Measurements from ENCODE around the gene EVI2A.
"Not testable (repeated sequence)": the region's sequence is repeated elsewhere in the genome, so short reads cannot be mapped to it uniquely, and the experiment has no call there.

The EVI2A gene

DNA sequence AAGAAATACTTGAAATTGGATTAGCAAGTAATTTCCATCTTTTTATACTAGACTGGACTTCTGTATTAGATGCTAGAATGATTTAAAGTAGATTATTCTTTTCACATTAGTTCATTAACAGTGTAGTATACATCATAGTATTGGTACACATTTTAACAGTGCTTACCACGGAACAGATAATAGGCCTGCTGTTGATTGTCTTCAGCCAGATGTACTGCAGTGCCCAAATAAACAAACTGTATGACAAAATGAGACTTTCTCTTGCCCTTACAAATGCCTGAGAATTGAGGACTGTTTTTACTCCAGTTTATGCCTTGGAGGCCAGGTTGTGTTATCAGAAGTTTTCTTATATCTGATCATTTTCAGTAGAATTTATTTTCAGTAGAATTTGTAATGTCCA is 631 bp downstream of the EVI2A start:
- peak overlapping the region; percentile 97 for H3K27ac Mint-ChIP-seq
- H3K4me1 Mint-ChIP-seq (ENCODE audit: low read depth) = peaks cover 45% of the 10 kb centered on the region
- no peaks in the 10 kb centered on the region for H3K27me3 Mint-ChIP-seq

DNA sequence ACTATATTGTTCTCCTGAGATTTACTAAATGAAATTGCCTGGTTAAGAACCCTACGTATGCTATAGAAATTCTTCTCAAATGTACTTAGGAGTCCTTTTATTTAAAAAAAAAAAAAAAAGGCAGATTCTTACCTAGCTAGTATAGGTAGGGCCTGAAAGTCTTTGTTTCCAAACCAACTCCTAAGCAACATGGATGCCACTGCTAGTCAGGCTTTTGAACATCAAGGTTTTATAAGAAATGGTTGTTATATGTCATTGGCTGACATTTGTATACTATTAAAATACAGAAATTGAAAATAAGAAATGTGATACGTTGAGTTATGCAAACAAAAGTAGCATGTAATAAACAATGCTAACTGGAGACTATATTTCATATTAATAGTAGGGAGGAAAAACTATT is 1.2 kb downstream of the EVI2A start:
- Mint-ChIP-seq H3K36me3 (peaks cover 10% of the 10 kb centered on the region), H3K9me3 (ENCODE audit: low read depth) (no peaks in the 10 kb centered on the region), H3K27me3 (no peaks in the 10 kb centered on the region), H3K27ac (peak overlapping the region; percentile 97), H3K4me1 (ENCODE audit: low read depth) (peaks cover 49% of the 10 kb centered on the region), H3K4me3 (peak overlapping the region; percentile 89)

More for the DNA sequence above, 631 bp downstream of the EVI2A start:
- Mint-ChIP-seq H3K36me3 (peaks cover 11% of the 10 kb centered on the region), H3K4me3 (peak overlapping the region; percentile 89), H3K9me3 (ENCODE audit: low read depth) (no peaks in the 10 kb centered on the region)

DNA sequence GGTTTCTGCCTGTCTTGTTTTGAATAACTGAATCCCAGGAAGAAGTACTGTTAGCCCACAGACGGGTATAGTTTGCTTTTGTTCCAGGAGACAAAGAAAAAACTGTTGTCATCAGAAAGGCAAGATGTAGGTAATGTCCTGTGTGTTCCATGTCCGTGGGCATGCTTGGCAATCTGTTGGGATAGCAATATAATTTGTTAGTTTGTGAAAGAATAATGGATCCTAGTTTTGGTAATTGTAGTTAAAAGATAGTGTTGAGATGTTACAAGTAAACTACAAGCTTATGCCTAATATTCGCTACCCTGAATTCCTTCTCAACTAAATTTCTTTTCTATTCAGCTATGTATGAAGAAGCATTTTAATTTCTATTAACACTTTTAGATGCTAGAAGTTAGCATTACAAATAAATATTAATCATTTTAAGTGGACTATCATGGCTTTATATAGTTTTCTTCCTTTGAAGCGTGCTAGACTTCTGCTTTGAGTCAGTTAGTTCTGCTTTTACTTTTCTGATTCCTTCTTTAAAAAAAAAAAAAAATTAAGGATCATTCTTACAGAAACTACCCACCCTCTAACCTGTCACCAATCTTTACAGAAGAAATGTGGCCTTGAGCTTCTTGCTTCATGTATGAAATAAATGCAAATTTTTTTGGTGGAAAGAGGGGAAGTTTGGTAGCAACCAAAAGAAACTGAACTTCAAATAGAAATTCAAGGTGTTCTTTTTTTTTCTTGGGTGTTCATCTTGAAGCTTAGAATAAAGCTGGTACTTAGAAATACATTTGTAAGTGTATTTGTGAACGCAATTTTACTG is 2.4 kb downstream of the EVI2A start:
- Mint-ChIP-seq H3K9me3 (ENCODE audit: low read depth) (peaks cover 3% of the 10 kb centered on the region), H3K36me3 (peaks cover 10% of the 10 kb centered on the region), H3K27me3 (no peaks in the 10 kb centered on the region), H3K4me3 (peak overlapping the region; percentile 89), H3K27ac (peak overlapping the region; percentile 97), H3K4me1 (ENCODE audit: low read depth) (peaks cover 58% of the 10 kb centered on the region)

DNA sequence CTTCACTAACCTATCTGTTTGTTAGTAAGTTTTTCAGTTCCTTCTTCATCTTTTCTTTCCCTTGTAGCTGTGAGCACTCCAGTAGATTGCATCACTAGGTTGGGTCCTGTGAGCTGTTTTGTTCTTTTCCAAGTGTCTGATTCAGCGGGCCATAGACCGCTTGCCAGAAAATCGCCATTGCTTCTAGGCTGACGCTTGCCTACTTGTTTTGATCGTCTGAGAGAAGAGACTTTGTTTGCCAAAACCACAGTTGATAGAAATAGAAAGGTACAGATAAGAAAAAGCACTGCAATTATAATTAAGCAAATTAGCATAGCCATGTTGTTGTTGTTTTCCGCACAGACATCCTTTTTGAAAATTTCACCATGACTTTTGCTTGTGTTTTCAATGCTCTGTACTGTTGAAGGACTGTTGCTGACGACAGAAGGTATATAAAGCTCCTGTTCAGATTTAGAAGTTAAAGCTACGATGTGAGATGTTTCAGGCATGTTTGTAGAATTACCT is 3.1 kb downstream of the EVI2A start:
- Mint-ChIP-seq H3K27me3 (no peaks in the 10 kb centered on the region), H3K36me3 (peaks cover 10% of the 10 kb centered on the region), H3K4me1 (ENCODE audit: low read depth) (peaks cover 55% of the 10 kb centered on the region), H3K4me3 (peak overlapping the region; percentile 89), H3K27ac (peak overlapping the region; percentile 97), H3K9me3 (ENCODE audit: low read depth) (peaks cover 3% of the 10 kb centered on the region)

DNA sequence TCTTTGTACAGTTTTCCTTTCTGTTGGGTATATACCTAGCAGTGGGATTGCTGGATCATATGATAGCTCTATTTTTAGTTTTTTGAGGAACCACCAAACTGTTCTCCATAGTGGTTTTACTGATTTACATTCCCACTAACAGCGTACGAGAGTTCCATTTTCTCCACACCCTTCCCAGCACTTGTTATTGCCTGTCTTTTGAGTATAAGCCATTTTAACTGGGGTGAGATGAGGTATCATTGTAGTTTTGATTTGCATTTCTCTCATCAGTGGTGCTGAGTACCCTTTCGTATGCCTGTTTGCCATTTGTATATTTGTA is 6.7 kb downstream of the EVI2A start:
- H3K4me1 Mint-ChIP-seq (ENCODE audit: low read depth) = peaks cover 64% of the 10 kb centered on the region
- H3K27me3 Mint-ChIP-seq = no peaks in the 10 kb centered on the region
- peaks cover 10% of the 10 kb centered on the region for H3K36me3 Mint-ChIP-seq
- peaks cover 3% of the 10 kb centered on the region for H3K9me3 Mint-ChIP-seq (ENCODE audit: low read depth)
- H3K4me3 Mint-ChIP-seq = peak overlapping the region; percentile 86
- peak overlapping the region; percentile 97 for H3K27ac Mint-ChIP-seq

DNA sequence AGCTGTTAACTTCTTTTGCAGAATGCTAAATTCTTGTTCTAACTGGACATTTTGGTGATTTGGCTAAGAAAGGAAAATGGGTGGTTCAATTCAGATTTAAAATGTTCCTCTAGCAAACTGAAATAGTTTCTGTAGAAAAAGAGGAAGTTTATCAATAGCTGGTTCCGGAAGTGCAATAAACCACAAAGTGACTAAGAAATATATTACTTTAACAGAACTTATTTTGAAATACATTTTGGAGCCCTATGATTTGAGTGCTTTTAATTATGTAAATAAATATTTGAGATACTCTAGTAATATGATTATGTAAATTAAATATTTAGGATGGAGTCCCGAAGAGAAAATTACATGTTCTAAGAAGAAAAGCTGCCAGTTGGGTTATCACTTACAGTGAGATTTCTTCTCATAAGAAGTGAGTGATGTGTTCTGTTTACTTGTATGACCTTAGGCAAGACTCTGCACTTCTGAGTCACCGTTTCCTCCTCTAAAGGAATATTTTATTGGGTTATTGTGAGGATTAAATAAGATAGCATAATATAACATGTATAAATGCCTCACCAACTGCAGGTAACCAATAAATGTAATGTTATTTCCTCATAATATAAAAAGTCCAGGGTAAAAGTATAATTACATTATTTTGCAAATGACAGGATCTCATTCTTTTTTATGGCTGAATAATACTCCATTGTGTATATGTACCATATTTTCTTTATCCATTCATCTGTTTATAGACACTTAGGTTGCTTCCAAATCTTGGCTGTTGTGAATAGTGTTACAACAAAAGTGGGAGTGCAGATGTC is 7.2 kb downstream of the EVI2A start, which contains the start of gene EVI2B:
Gene EVI2B, minus strand, starts transcription at position 73 of the 800 bp plus-strand sequence. CDS start 8,445 bp downstream, outside the sequence.
- Mint-ChIP-seq H3K4me1 (ENCODE audit: low read depth) (peaks cover 67% of the 10 kb centered on the region), H3K27ac (peak within 1 kb of the TSS; percentile 97), H3K36me3 (peaks cover 10% of the 10 kb centered on the region), H3K9me3 (ENCODE audit: low read depth) (peaks cover 3% of the 10 kb centered on the region), H3K4me3 (peak within 1 kb of the TSS; percentile 86), H3K27me3 (no peaks in the 10 kb centered on the region)

DNA sequence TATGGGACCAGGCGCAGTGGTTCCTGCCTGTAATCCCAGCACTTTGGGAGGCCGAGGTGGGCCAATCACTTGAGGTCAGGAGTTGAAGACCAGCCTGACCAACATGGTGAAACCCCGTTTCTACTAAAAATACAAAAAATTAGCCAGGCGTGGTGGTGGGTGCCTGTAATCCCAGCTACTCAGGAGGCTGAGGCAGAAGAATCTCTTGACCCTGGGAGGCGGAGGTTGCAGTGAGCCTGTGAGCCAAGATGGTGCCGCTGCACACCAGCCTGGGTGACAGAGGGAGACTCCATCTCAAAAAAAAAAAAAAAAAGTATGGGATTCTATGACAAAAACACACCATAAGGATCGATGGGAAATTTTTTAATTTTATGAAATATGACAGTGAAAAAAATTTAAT is 9.2 kb downstream of the EVI2A start:
- H3K4me1 Mint-ChIP-seq (ENCODE audit: low read depth) = peaks cover 71% of the 10 kb centered on the region
- H3K4me3 Mint-ChIP-seq = peak overlapping the region; percentile 91
- peak overlapping the region; percentile 97 for H3K27ac Mint-ChIP-seq
- not testable (repeated sequence) for H3K36me3 Mint-ChIP-seq; H3K9me3 Mint-ChIP-seq (ENCODE audit: low read depth); H3K27me3 Mint-ChIP-seq

DNA sequence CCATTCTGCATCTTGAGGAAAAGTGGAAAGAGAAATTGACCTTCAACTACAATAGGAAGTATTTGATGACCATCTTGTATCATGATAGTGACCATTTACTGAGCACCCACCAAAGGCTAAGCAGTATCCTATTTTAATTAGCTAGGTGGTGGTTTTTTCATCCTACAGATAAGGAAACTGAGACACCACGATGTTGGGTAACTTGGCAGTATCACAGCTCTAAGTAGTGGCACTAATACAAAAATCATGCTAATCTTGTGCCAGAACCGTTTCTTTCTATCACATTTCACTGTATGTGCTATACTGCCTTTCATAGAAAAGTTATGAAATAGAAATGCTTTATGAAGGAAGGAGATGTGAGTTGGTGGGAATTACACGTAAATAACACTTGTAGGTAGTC is 9.9 kb downstream of the EVI2A start:
- peak overlapping the region; percentile 91 for H3K4me3 Mint-ChIP-seq
- H3K4me1 Mint-ChIP-seq (ENCODE audit: low read depth) = peaks cover 72% of the 10 kb centered on the region
- H3K9me3 Mint-ChIP-seq (ENCODE audit: low read depth) = peaks cover 3% of the 10 kb centered on the region
- no peaks in the 10 kb centered on the region for H3K27me3 Mint-ChIP-seq
- peak overlapping the region; percentile 97 for H3K27ac Mint-ChIP-seq
- H3K36me3 Mint-ChIP-seq = peaks cover 4% of the 10 kb centered on the region

DNA sequence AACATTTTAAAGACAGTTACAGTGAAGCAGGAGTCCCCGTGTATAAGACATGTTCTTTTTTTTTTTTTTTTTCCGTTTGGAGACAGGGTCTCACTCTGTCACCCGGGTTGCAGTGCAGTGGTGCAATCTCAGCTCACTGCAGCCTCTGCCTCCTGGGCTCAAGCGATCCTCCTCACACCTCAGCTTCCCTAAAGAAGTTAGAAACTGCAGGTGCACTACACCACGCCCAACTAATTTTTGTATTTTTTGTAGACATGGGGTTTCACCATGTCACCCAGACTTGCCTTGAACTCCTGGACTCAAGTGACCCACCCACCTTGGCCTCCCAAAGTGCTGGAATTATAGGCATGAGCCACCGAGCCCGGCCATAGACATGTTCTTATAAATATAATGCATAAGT is 10.5 kb downstream of the EVI2A start:
- Mint-ChIP-seq H3K4me3 (peak overlapping the region; percentile 91), H3K27me3 (no peaks in the 10 kb centered on the region), H3K4me1 (ENCODE audit: low read depth) (peaks cover 72% of the 10 kb centered on the region), H3K27ac (peak overlapping the region; percentile 97), H3K9me3 (ENCODE audit: low read depth) (peaks cover 3% of the 10 kb centered on the region), H3K36me3 (peaks cover 6% of the 10 kb centered on the region)

DNA sequence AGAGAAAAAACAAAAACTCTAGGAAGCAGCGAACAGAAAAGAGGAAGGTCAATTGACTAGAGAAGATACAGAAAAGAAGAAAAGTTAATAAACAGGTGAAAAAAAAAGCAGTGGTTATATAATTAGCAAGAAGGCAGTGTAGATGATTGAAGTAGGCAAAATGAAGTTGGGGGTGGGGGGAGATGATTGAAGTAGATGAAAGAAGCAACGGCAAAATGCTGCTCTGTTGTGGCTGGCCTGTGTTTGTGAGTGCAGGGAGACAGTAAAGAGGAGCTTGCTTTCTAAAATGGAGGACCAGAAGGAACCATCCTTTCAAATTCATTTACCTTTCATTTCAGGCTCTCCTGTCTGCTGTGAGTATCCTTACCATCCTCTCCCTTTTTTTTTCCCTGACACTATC is 11.2 kb downstream of the EVI2A start:
- peak overlapping the region; percentile 91 for H3K4me3 Mint-ChIP-seq
- no peaks in the 10 kb centered on the region for H3K27me3 Mint-ChIP-seq
- H3K4me1 Mint-ChIP-seq (ENCODE audit: low read depth) = peaks cover 73% of the 10 kb centered on the region

DNA sequence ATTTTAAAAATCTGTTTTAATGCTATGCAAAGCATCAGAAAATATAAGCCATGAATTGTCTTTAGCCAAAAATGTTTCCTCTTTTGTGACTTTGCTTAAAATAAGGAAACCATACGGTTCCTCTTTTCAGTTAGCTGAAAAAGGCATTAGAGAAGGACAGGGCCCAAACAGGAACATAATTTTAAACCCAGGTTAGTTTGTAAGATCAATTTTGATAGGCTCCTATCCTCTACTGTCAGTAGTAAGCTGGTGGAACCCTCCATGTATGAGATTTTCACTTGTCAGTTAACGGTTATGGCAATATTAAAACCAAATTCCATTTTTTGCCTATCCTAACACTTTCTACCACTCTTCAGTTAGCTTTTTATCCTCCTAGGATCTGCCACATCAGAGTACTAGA is 11.9 kb downstream of the EVI2A start:
- H3K4me3 Mint-ChIP-seq = peak overlapping the region; percentile 91
- H3K27me3 Mint-ChIP-seq = no peaks in the 10 kb centered on the region
- H3K27ac Mint-ChIP-seq = peak overlapping the region; percentile 100
- H3K9me3 Mint-ChIP-seq (ENCODE audit: low read depth) = peaks cover 6% of the 10 kb centered on the region
- peaks cover 74% of the 10 kb centered on the region for H3K4me1 Mint-ChIP-seq (ENCODE audit: low read depth)
- H3K36me3 Mint-ChIP-seq = peaks cover 19% of the 10 kb centered on the region

More for the DNA sequence above, 11.2 kb downstream of the EVI2A start:
- peaks cover 13% of the 10 kb centered on the region for H3K36me3 Mint-ChIP-seq
- H3K9me3 Mint-ChIP-seq (ENCODE audit: low read depth) = peaks cover 3% of the 10 kb centered on the region
- peak overlapping the region; percentile 100 for H3K27ac Mint-ChIP-seq

DNA sequence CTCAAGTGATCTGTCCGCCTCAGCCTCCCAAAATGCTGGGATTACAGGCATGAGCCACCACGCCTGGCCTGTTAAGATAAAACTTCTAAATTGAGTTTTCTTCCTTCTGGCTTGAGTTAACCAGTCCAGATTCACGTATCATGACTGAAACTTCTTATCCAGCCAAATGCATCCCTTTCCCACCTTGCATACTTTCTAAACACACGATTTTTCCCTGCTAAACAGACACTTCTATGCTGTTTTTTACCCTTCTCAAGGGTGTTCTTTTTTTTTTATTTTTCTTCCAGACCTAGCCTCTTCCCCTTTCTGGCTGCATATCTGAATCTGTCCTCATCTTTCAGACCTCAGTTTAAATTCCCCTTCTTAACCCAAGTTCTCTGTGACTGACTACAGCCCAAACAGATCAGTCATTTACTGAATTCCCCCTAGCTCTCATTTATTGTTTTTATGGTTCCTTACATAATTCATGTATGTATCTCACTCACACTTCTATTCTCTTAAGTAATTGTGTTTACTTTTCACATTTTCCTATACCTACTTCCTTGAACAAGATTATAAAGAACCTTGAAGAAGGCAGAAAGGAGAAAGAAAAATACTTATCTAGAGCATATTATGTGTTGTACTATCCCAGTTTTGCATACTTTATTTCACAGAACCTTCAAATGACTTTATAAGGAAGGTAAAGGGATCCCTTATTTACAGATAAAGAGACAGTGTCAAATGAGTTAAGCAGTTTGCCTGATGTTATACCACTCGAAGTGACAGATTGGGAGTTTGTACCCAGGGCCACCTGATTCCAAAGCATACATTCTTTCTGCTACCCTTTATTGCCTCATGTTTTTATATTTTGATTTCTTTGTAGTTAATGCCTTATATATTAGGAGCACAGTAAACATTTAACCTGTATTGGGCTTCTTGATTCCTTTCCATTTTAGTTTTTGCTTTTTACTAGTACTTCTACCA is 12.8 kb downstream of the EVI2A start:
- Mint-ChIP-seq H3K27ac (peak overlapping the region; percentile 100), H3K4me3 (peak overlapping the region; percentile 91), H3K4me1 (ENCODE audit: low read depth) (peaks cover 76% of the 10 kb centered on the region), H3K9me3 (ENCODE audit: low read depth) (peaks cover 9% of the 10 kb centered on the region), H3K27me3 (no peaks in the 10 kb centered on the region), H3K36me3 (peaks cover 25% of the 10 kb centered on the region)

DNA sequence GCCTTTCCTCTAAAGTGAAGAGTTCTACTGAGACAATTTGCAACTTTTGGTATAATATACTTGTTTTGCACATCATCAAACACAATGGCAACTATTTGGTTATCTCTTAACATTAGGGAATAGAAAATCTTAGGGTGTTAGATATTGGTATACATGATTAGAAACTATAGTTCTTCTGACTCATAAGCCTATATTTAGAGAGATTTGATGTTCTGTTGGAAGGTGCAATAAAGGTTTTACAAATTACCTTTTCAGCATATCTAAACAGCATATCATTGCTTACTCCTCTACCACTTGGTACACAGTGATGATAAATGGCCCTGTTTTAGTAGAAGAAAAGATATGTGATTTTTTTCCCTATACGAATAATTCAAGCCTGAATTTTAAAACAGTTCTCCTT is 13.8 kb downstream of the EVI2A start:
- peak overlapping the region; percentile 100 for H3K27ac Mint-ChIP-seq
- H3K4me3 Mint-ChIP-seq = peak overlapping the region; percentile 91
- peaks cover 9% of the 10 kb centered on the region for H3K9me3 Mint-ChIP-seq (ENCODE audit: low read depth)
- H3K27me3 Mint-ChIP-seq = no peaks in the 10 kb centered on the region
- H3K4me1 Mint-ChIP-seq (ENCODE audit: low read depth) = peaks cover 84% of the 10 kb centered on the region
- H3K36me3 Mint-ChIP-seq = peaks cover 32% of the 10 kb centered on the region

DNA sequence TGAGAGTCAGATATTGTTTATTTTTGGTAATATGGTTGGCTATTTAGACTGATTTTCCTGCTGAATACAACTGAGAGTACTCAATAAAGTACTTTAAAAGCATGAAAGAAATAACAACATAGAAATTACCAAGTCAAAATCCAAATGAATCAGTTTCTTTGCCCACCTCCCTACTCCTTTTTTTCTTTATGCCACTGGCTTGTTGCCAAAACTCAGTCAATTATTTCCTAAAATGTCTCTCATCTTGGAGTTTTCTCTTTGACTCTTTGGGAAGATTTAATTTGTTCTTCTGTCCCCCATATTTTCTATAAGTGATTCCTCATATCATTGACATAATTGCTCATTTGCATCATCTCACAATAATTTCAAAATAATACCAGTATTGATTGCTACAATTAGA is 21.8 kb downstream of the EVI2A start:
- Mint-ChIP-seq H3K36me3 (peaks cover 15% of the 10 kb centered on the region), H3K27me3 (no peaks in the 10 kb centered on the region), H3K4me1 (ENCODE audit: low read depth) (peaks cover 44% of the 10 kb centered on the region), H3K4me3 (no peak overlapping the region), H3K9me3 (ENCODE audit: low read depth) (peaks cover 4% of the 10 kb centered on the region), H3K27ac (no peak overlapping the region)

Data from activated naive CD8-positive, alpha-beta T cell (primary cell).